GM12874 (cell line): Measurements from ENCODE around the gene PTPRM.

Source experiments
- CTCF ChIP-seq: IDR thresholded peaks from 2 replicates; pipeline ENCODE4 v1.5.1; 2011; ENCODE audit warnings: low read depth, mild to moderate bottlenecking, control low read depth, low read length, moderate library complexity; ENCODE audit not compliant: insufficient read depth

The PTPRM gene

GRCh38 chr18:8367217-8367988, 800.3 kb downstream of the PTPRM start:
- peak; percentile 71 for TF ChIP-seq CTCF

GRCh38 chr18:8368512-8369217, 801.5 kb downstream of the PTPRM start:
- TF ChIP-seq CTCF, result no peak

- TF ChIP-seq CTCF, result no peak
Measured at GRCh38 chr18:8373486-8373885, 806.4 kb downstream of the PTPRM start.

GRCh38 chr18:8374676-8375075, 807.6 kb downstream of the PTPRM start:
- no peak for TF ChIP-seq CTCF

GRCh38 chr18:8375249-8375648, 808.1 kb downstream of the PTPRM start:
- TF ChIP-seq CTCF, result no peak

GRCh38 chr18:8376113-8376512, 809.0 kb downstream of the PTPRM start:
- TF ChIP-seq CTCF, result no peak

GRCh38 chr18:8379187-8379941, 812.2 kb downstream of the PTPRM start:
- no peak for TF ChIP-seq CTCF
